Testis (tissue), 2 donors: Measurements from ENCODE around the gene STAP2.

ENCODE experiments used
- POLR2A ChIP-seq: fragments of 450-650 bp; IDR thresholded peaks from one replicate; pipeline ENCODE4 v1.6.1; 2017; ENCODE audit warnings: antibody characterized with exemption, mild to moderate bottlenecking, moderate library complexity
- TF ChIP-seq, protein P1 (sequence below), 3 experiments: fragments of 450-650 bp in 2 of 3; fragments of 200-600 bp in 1 of 3; sonication (generic) in 1 of 3; IDR thresholded peaks; one replicate each; pipeline ENCODE4 v1.5.1; 2016 to 2019; ENCODE audit warnings: antibody characterized with exemption in 3 of 3, mild to moderate bottlenecking in 2 of 3, moderate library complexity in 1 of 3

DNA sequence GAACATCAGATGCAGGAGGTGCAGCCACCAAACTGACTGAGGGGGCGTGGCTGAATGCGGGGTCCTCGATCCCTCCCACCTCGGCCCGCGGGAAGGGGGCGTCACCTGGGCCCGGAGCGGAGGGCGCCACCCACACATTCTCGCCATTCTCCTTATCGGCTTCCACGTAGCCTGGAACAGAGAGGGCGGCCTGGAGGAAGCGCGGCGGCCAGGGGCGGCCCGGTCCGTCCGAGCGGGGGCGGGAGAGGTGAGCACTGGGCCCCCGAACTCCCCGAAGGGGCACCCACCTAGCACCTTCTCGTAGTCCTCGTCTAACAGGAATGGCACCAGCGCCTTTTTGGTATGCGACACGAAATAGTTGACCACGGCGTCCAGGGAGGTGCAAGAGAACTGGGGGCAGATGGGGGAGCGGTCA lies 11.8 kb downstream of the STAP2 start:
- TF ChIP-seq, protein P1, sequence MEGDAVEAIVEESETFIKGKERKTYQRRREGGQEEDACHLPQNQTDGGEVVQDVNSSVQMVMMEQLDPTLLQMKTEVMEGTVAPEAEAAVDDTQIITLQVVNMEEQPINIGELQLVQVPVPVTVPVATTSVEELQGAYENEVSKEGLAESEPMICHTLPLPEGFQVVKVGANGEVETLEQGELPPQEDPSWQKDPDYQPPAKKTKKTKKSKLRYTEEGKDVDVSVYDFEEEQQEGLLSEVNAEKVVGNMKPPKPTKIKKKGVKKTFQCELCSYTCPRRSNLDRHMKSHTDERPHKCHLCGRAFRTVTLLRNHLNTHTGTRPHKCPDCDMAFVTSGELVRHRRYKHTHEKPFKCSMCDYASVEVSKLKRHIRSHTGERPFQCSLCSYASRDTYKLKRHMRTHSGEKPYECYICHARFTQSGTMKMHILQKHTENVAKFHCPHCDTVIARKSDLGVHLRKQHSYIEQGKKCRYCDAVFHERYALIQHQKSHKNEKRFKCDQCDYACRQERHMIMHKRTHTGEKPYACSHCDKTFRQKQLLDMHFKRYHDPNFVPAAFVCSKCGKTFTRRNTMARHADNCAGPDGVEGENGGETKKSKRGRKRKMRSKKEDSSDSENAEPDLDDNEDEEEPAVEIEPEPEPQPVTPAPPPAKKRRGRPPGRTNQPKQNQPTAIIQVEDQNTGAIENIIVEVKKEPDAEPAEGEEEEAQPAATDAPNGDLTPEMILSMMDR (IDR thresholded peaks at IDR 0.05): no peak
- TF ChIP-seq POLR2A: no peak
